DOHH2 (cell line): ENCODE results near the gene SCAMP3.
A peak's percentile ranks its signal among the peaks of the same experiment; 100 is the strongest.
"Not testable (repeated sequence)": the region's sequence is repeated elsewhere in the genome, so short reads cannot be mapped to it uniquely, and the experiment has no call there.

Experiments used
- H3F3A ChIP-seq: fragments of 200-600 bp; sonication (generic), shearing (Covaris generic); 2 replicates; pipeline ENCODE4 v1.6.0; 2016; ENCODE audit warnings: antibody characterized with exemption, mild to moderate bottlenecking; ENCODE audit not compliant: control insufficient read depth, insufficient read depth
- H3K27ac ChIP-seq: fragments of 200-600 bp; sonication (generic); 2 replicates; pipeline ENCODE4 v1.5.1; 2014; ENCODE audit warnings: low read depth, mild to moderate bottlenecking, low read length, moderate library complexity
- H3K27me3 ChIP-seq: fragments of 200-600 bp; sonication (generic); 2 replicates; pipeline ENCODE4 v1.6.1; 2014; ENCODE audit warnings: mild to moderate bottlenecking, low read length, mixed read lengths; ENCODE audit not compliant: control insufficient read depth
- H3K36me3 ChIP-seq: fragments of 200-600 bp; sonication (generic); 2 replicates; pipeline ENCODE4 v1.6.1; 2014; ENCODE audit warnings: mild to moderate bottlenecking, low read length, moderate library complexity, mixed read lengths; ENCODE audit not compliant: control insufficient read depth
- H3K4me1 ChIP-seq: fragments of 200-600 bp; sonication (generic); 2 replicates; pipeline ENCODE4 v1.6.1; 2014; ENCODE audit warnings: mild to moderate bottlenecking, low read length, mixed read lengths; ENCODE audit not compliant: control insufficient read depth
- H3K4me2 ChIP-seq: fragments of 200-600 bp; sonication (generic); 2 replicates; pipeline ENCODE4 v1.6.0; 2014; ENCODE audit warnings: mild to moderate bottlenecking, low read length, moderate library complexity
- H3K4me3 ChIP-seq: fragments of 200-600 bp; sonication (generic); 2 replicates; pipeline ENCODE4 v1.5.1; 2014; ENCODE audit warnings: mild to moderate bottlenecking, low read length, mixed read lengths
- H3K79me2 ChIP-seq: fragments of 200-600 bp; sonication (generic); 2 replicates; pipeline ENCODE4 v1.6.1; 2014; ENCODE audit warnings: mild to moderate bottlenecking, low read length, mixed read lengths; ENCODE audit not compliant: control insufficient read depth
- H3K9me2 ChIP-seq: fragments of 200-600 bp; sonication (generic); replicated peaks from 2 replicates; pipeline ENCODE4 v1.6.1; 2014; ENCODE audit warnings: mild to moderate bottlenecking, low read length, mixed read lengths; ENCODE audit not compliant: control insufficient read depth
- H3K9me3 ChIP-seq: fragments of 200-600 bp; sonication (generic); 2 replicates; pipeline ENCODE4 v1.6.1; 2014; ENCODE audit warnings: antibody characterized with exemption, low read length, mixed read lengths; ENCODE audit not compliant: control insufficient read depth, insufficient read depth
- H4K20me1 ChIP-seq: fragments of 200-600 bp; sonication (generic); 2 replicates; pipeline ENCODE4 v1.6.0; 2014; ENCODE audit warnings: low read depth, mild to moderate bottlenecking, antibody characterized with exemption, low read length, moderate library complexity; ENCODE audit not compliant: control insufficient read depth, insufficient read depth
- CTCF ChIP-seq: fragments of 200-600 bp; sonication (generic); IDR thresholded peaks from one replicate; pipeline ENCODE4 v1.5.1; 2014; ENCODE audit warnings: antibody characterized with exemption, mild to moderate bottlenecking, low read depth, low read length; ENCODE audit not compliant: poor library complexity, severe bottlenecking
- EZH2phosphoT487 ChIP-seq: fragments of 200-600 bp; sonication (generic); IDR thresholded peaks from 2 replicates; pipeline ENCODE4 v1.6.1; 2017; ENCODE audit warnings: borderline replicate concordance, mild to moderate bottlenecking, antibody characterized with exemption, low read length, moderate library complexity, mixed read lengths

SCAMP3 gene

GRCh38 chr1:155232001-155232978 is 29.9 kb downstream of the SCAMP3 start:
- not testable (repeated sequence) for H3K36me3 ChIP-seq, H3K27ac ChIP-seq, H3K9me3 ChIP-seq, H3K4me2 ChIP-seq, H3K27me3 ChIP-seq, H3K79me2 ChIP-seq, H4K20me1 ChIP-seq, H3F3A ChIP-seq, H3K9me2 ChIP-seq, H3K4me3 ChIP-seq
- peaks cover 12% of the 10 kb centered on the region for H3K4me1 ChIP-seq

DNA sequence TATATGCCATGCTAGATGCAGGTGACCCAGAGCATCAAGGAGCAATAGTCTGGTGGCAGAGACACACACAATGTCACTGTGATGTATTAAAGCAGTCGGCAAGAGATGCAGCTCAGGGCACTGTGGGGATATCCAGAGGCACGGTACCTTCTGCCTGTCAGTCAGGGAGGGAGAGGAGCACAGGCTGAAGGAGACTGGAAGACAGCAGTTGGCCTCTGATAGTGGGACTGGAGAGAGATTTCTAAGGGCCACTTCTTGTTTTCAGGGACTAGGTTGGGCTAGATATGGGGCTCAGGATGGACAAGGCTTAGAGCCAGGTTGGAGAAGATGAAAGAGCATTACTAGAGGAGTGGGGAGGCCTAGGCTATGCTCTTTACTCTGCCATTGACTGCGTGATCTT is 30.9 kb downstream of the SCAMP3 start:
- not testable (repeated sequence) for H3K27ac ChIP-seq, H3K4me3 ChIP-seq, H3K9me2 ChIP-seq, H3K9me3 ChIP-seq, H3K27me3 ChIP-seq, H3K4me2 ChIP-seq, H4K20me1 ChIP-seq
- Histone ChIP-seq H3K36me3 (peaks cover 11% of the 10 kb centered on the region), H3F3A (peaks cover 12% of the 10 kb centered on the region), H3K4me1 (peaks cover 14% of the 10 kb centered on the region), H3K79me2 (peaks cover 15% of the 10 kb centered on the region)

- Histone ChIP-seq H3F3A (peaks cover 44% of the 10 kb centered on the region), H3K4me3 (peak overlapping the region; percentile 98), H3K4me1 (peaks cover 46% of the 10 kb centered on the region), H3K27ac (peak overlapping the region; percentile 71), H4K20me1 (no peaks in the 10 kb centered on the region), H3K36me3 (peaks cover 22% of the 10 kb centered on the region), H3K4me2 (peak overlapping the region; percentile 95), H3K9me3 (no peaks in the 10 kb centered on the region), H3K9me2 (no peaks in the 10 kb centered on the region), H3K27me3 (no peaks in the 10 kb centered on the region), H3K79me2 (peaks cover 29% of the 10 kb centered on the region)
- no peak for TF ChIP-seq EZH2phosphoT487
- peak; percentile 25 for TF ChIP-seq CTCF
These were observed 34.1 kb downstream of the SCAMP3 start for GRCh38 chr1:155228096-155228427.

GRCh38 chr1:155227261-155228095 is 34.7 kb downstream of the SCAMP3 start:
- peaks cover 44% of the 10 kb centered on the region for H3F3A ChIP-seq
- no peaks in the 10 kb centered on the region for H3K9me3 ChIP-seq
- peaks cover 51% of the 10 kb centered on the region for H3K4me1 ChIP-seq
- TF ChIP-seq CTCF = no peak
- TF ChIP-seq EZH2phosphoT487 = no peak
- no peaks in the 10 kb centered on the region for H3K9me2 ChIP-seq
- peaks cover 22% of the 10 kb centered on the region for H3K36me3 ChIP-seq
- H3K4me3 ChIP-seq = peak overlapping the region; percentile 98
- H4K20me1 ChIP-seq = no peaks in the 10 kb centered on the region
- H3K27me3 ChIP-seq = no peaks in the 10 kb centered on the region
- H3K79me2 ChIP-seq = peaks cover 30% of the 10 kb centered on the region
- peak overlapping the region; percentile 91 for H3K27ac ChIP-seq
- H3K4me2 ChIP-seq = peak overlapping the region; percentile 95
